Measurements from ENCODE around the gene BCLAF3. TPM values are rescaled to one million over a fixed set of nuclear protein-coding genes. Genes with fewer than 3 reads are reported as not detected.
A peak's percentile ranks its signal among the peaks of the same experiment; 100 is the strongest.

BCLAF3 gene
- total RNA-seq, 1 experiment from 2014 or later, result 5.3 TPM

GRCh38 chrX:19990556-19991349 is at the start of gene BCLAF3 (continued):
- TF ChIP-seq, protein P1, sequence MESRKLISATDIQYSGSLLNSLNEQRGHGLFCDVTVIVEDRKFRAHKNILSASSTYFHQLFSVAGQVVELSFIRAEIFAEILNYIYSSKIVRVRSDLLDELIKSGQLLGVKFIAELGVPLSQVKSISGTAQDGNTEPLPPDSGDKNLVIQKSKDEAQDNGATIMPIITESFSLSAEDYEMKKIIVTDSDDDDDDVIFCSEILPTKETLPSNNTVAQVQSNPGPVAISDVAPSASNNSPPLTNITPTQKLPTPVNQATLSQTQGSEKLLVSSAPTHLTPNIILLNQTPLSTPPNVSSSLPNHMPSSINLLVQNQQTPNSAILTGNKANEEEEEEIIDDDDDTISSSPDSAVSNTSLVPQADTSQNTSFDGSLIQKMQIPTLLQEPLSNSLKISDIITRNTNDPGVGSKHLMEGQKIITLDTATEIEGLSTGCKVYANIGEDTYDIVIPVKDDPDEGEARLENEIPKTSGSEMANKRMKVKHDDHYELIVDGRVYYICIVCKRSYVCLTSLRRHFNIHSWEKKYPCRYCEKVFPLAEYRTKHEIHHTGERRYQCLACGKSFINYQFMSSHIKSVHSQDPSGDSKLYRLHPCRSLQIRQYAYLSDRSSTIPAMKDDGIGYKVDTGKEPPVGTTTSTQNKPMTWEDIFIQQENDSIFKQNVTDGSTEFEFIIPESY (IDR thresholded peaks at IDR 0.05; ENCODE audit: extremely low read depth, insufficient replicate concordance, low read length), result no peak
- TF ChIP-seq, protein P2, sequence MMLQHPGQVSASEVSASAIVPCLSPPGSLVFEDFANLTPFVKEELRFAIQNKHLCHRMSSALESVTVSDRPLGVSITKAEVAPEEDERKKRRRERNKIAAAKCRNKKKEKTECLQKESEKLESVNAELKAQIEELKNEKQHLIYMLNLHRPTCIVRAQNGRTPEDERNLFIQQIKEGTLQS (IDR thresholded peaks at IDR 0.05), result no peak
- TF ChIP-seq SP1 (IDR thresholded peaks at IDR 0.05; ENCODE audit: low read depth) (no peak), POLR2AphosphoS5 (IDR thresholded peaks at IDR 0.05; ENCODE audit: low read depth, low read length) (0 out of 2 replicates have a peak, but pooled peaks have one; percentile 10)

- Histone ChIP-seq H3K9me3 (ENCODE audit: control insufficient read depth in 1 of 2, insufficient read depth in 1 of 2, low read depth in 1 of 2, low read length in 2 of 2) (no peaks in the 10 kb centered on the region), H3K4me1 (ENCODE audit: control insufficient read depth in 1 of 2, insufficient read depth in 2 of 2, low read length in 2 of 2) (no peaks in the 10 kb centered on the region), H3K9ac (ENCODE audit: low read length) (no peak overlapping the region), H3K9me2 (ENCODE audit: insufficient read depth) (no peaks in the 10 kb centered on the region), H3K79me2 (ENCODE audit: insufficient read depth, low read length) (no peaks in the 10 kb centered on the region), H4K20me1 (ENCODE audit: insufficient read depth) (no peaks in the 10 kb centered on the region), H3K27ac (ENCODE audit: low read depth, low read length) (no peak overlapping the region), H3K36me3 (ENCODE audit: control insufficient read depth in 1 of 2, insufficient read depth in 2 of 2, low read length in 2 of 2) (no peaks in the 10 kb centered on the region), H3K4me2 (ENCODE audit: low read length) (no peak overlapping the region), H3K27me3 (ENCODE audit: insufficient read depth, low read length) (no peaks in the 10 kb centered on the region), H3K4me3 (replicated peaks in 1 of 2; ENCODE audit: low read depth in 1 of 2, low read length in 2 of 2) (no peak overlapping the region), H2AFZ (ENCODE audit: low read depth, low read length, poor library complexity, severe bottlenecking) (no peak overlapping the region)
- POLR2A ChIA-PET, result no interaction called here
- no TSS peak for BruUV-seq (replicated peaks)
- intact Hi-C loops (cut with micrococcal nuclease), result no loop called here
- DNase-seq (ENCODE audit: low read depth, low spot score), result no peak
- ATAC-seq, result no peak
- CTCF ChIA-PET, result no interaction called here
- RAD21 ChIA-PET (ENCODE audit: low non-redundant PET in 1 of 2, low total read pairs in 2 of 2, uncharacterized antibody in 2 of 2, unreplicated experiment in 2 of 2), result no interaction called here
- no peak for TF ChIP-seq RAD21 (IDR thresholded peaks at IDR 0.05; ENCODE audit: low read depth)
- no peak for TF ChIP-seq ZFX (IDR thresholded peaks at IDR 0.05)
- TF ChIP-seq EZH2 (IDR thresholded peaks at IDR 0.05), result no peak
- TF ChIP-seq ZNF274 (IDR thresholded peaks at IDR 0.05; ENCODE audit: low read depth, low read length), result no peak
- TF ChIP-seq SP1 (IDR thresholded peaks at IDR 0.05; ENCODE audit: low read depth), result no peak
- TF ChIP-seq POLR2A (IDR thresholded peaks at IDR 0.05; ENCODE audit: borderline replicate concordance, extremely low read depth, insufficient read depth, insufficient read length), result no peak
- TF ChIP-seq, protein P1 (IDR thresholded peaks at IDR 0.05; ENCODE audit: extremely low read depth, insufficient replicate concordance, low read length), result no peak
- no peak for TF ChIP-seq SRF (IDR thresholded peaks at IDR 0.05; ENCODE audit: low read depth)
- TF ChIP-seq ELF1 (IDR thresholded peaks at IDR 0.05; ENCODE audit: borderline replicate concordance, low read depth), result no peak
- no peak for TF ChIP-seq CTCF (IDR thresholded peaks at IDR 0.05 in 2 of 3, conservative IDR thresholded peaks at IDR 0.05 in 1 of 3; ENCODE audit: borderline replicate concordance in 1 of 3, insufficient read depth in 1 of 3, low read depth in 2 of 3, low read length in 2 of 3)
- TF ChIP-seq CBX3 (IDR thresholded peaks at IDR 0.05; ENCODE audit: low read depth), result no peak
- TF ChIP-seq, protein P2 (IDR thresholded peaks at IDR 0.05), result no peak
- TF ChIP-seq POLR2AphosphoS5 (IDR thresholded peaks at IDR 0.05; ENCODE audit: low read depth, low read length), result no peak
These were observed 48.1 kb upstream of the BCLAF3 start for GRCh38 chrX:20038966-20039365.
